HEK293 (cell line): ENCODE measurements around the gene UCHL1.

ENCODE experiments used
- CTCF ChIA-PET: fragments of 350-600 bp; formaldehyde crosslinking; extraction: SDS; loops from one replicate; lab custom pipeline; 2021; ENCODE audit warnings: antibody characterized with exemption; lab: Yijun Ruan, JAX
- POLR2A ChIA-PET: fragments of 300-600 bp; formaldehyde crosslinking; extraction: SDS; loops from one replicate; lab custom pipeline; 2020; ENCODE audit warnings: antibody characterized with exemption, inconsistent platforms; lab: Yijun Ruan, JAX
- H3K27ac ChIP-seq: fragments of 200-500 bp; sonication (Bioruptor generic); 2 replicates; pipeline ENCODE4 v1.5.1; 2014; ENCODE audit warnings: low read depth, low read length, control low read depth, inconsistent platforms; ENCODE audit errors: extremely low read depth
- H3K36me3 ChIP-seq, 2 experiments: fragments of 200-500 bp in 1 of 2; sonication (Bioruptor generic) in 1 of 2; 1 replicate in 1 of 2; 2 replicates in 1 of 2; pipeline ENCODE4 v1.5.1; 2014 to 2017; ENCODE audit warnings: inconsistent platforms in 2 of 2, low read length in 2 of 2; ENCODE audit not compliant: control insufficient read depth in 2 of 2, insufficient read depth in 1 of 2
- H3K4me1 ChIP-seq: fragments of 200-500 bp; sonication (Bioruptor generic); 2 replicates; pipeline ENCODE4 v1.5.1; 2014; ENCODE audit warnings: mild to moderate bottlenecking, low read length, inconsistent platforms; ENCODE audit not compliant: control insufficient read depth, insufficient read depth
- H3K4me3 ChIP-seq: 2 replicates; pipeline ENCODE4 v1.5.1; 2011; ENCODE audit warnings: low read depth, mild to moderate bottlenecking, control low read depth, low read length, moderate library complexity
- H3K9me3 ChIP-seq: fragments of 200-500 bp; sonication (Bioruptor generic); 2 replicates; pipeline ENCODE4 v1.5.1; 2014; ENCODE audit warnings: low read depth, low read length, inconsistent platforms; ENCODE audit not compliant: control insufficient read depth, insufficient read depth
- HOXD13 ChIP-seq: sonication (generic); formaldehyde crosslinking; IDR thresholded peaks from 2 replicates; pipeline ENCODE4 v1.8.0; 2022; ENCODE audit warnings: missing genetic modification reagents, borderline replicate concordance
- IKZF3 ChIP-seq: fragments of 450-650 bp; IDR thresholded peaks from 2 replicates; pipeline ENCODE4 v1.5.0; 2018; ENCODE audit warnings: missing biosample characterization, mild to moderate bottlenecking, missing genetic modification characterization, moderate library complexity
- KLF9 ChIP-seq: fragments of 450-650 bp; formaldehyde crosslinking; IDR thresholded peaks from 2 replicates; pipeline ENCODE4 v1.5.1; 2016; ENCODE audit warnings: missing biosample characterization, missing genetic modification characterization, low read depth
- PRDM1 ChIP-seq: fragments of 450-650 bp; formaldehyde crosslinking; IDR thresholded peaks from 2 replicates; pipeline ENCODE4; 2016; ENCODE audit warnings: missing biosample characterization, missing genetic modification characterization
- PRDM10 ChIP-seq: fragments of 450-650 bp; formaldehyde crosslinking; IDR thresholded peaks from 2 replicates; pipeline ENCODE4 v1.5.1; 2016; ENCODE audit warnings: missing biosample characterization, missing genetic modification characterization
- SCRT2 ChIP-seq: fragments of 450-650 bp; formaldehyde crosslinking; IDR thresholded peaks from 2 replicates; pipeline ENCODE4 v1.5.1; 2016; ENCODE audit warnings: missing biosample characterization, missing genetic modification characterization
- TCF7L2 ChIP-seq: IDR thresholded peaks from 2 replicates; pipeline ENCODE4 v1.6.1; 2011; ENCODE audit warnings: low read depth, mild to moderate bottlenecking, inconsistent platforms, low read length, moderate library complexity, borderline replicate concordance
- YY2 ChIP-seq: fragments of 450-650 bp; formaldehyde crosslinking; IDR thresholded peaks from 2 replicates; pipeline ENCODE4 v1.5.1; 2016; ENCODE audit warnings: missing biosample characterization, missing genetic modification characterization
- ZNF112 ChIP-seq: fragments of 450-650 bp; formaldehyde crosslinking; IDR thresholded peaks from 2 replicates; pipeline ENCODE4 v1.5.0; 2017; ENCODE audit warnings: missing biosample characterization, missing genetic modification characterization
- ZNF133 ChIP-seq: fragments of 450-650 bp; formaldehyde crosslinking; IDR thresholded peaks from 2 replicates; pipeline ENCODE4 v1.5.1; 2016; ENCODE audit warnings: missing biosample characterization, missing genetic modification characterization
- ZNF19 ChIP-seq: fragments of 450-650 bp; formaldehyde crosslinking; IDR thresholded peaks from 2 replicates; pipeline ENCODE4; 2016; ENCODE audit warnings: missing biosample characterization, missing genetic modification characterization, low read depth
- ZNF214 ChIP-seq: fragments of 450-650 bp; formaldehyde crosslinking; IDR thresholded peaks from 2 replicates; pipeline ENCODE4 v1.5.1; 2017; ENCODE audit warnings: missing biosample characterization, mild to moderate bottlenecking, missing genetic modification characterization, borderline replicate concordance
- ZNF239 ChIP-seq: fragments of 450-650 bp; formaldehyde crosslinking; IDR thresholded peaks from 2 replicates; pipeline ENCODE4 v1.5.1; 2016; ENCODE audit warnings: missing biosample characterization, missing genetic modification characterization
- ZNF280D ChIP-seq: fragments of 450-650 bp; formaldehyde crosslinking; IDR thresholded peaks from 2 replicates; pipeline ENCODE4 v1.5.1; 2016; ENCODE audit warnings: missing biosample characterization, missing genetic modification characterization
- ZNF37A ChIP-seq: fragments of 450-650 bp; IDR thresholded peaks from 2 replicates; pipeline ENCODE4 v1.5.1; 2018; ENCODE audit warnings: missing biosample characterization, missing genetic modification characterization
- ZNF394 ChIP-seq: fragments of 450-650 bp; formaldehyde crosslinking; IDR thresholded peaks from 2 replicates; pipeline ENCODE4 v1.5.1; 2016; ENCODE audit warnings: missing biosample characterization, missing genetic modification characterization, mild to moderate bottlenecking, moderate library complexity, borderline replicate concordance
- ZNF433 ChIP-seq: fragments of 450-650 bp; formaldehyde crosslinking; IDR thresholded peaks from 2 replicates; pipeline ENCODE4 v1.5.1; 2016; ENCODE audit warnings: missing biosample characterization, missing genetic modification characterization, low read depth
- ZNF449 ChIP-seq: fragments of 450-650 bp; formaldehyde crosslinking; IDR thresholded peaks from 2 replicates; pipeline ENCODE4 v1.5.1; 2017; ENCODE audit warnings: missing biosample characterization, mild to moderate bottlenecking, missing genetic modification characterization, moderate library complexity
- ZNF501 ChIP-seq: fragments of 450-650 bp; formaldehyde crosslinking; IDR thresholded peaks from 2 replicates; pipeline ENCODE4 v1.5.1; 2016; ENCODE audit warnings: missing biosample characterization, missing genetic modification characterization
- ZNF544 ChIP-seq: fragments of 450-650 bp; formaldehyde crosslinking; IDR thresholded peaks from 2 replicates; pipeline ENCODE4 v1.5.0; 2017; ENCODE audit warnings: missing biosample characterization, missing genetic modification characterization
- ZNF596 ChIP-seq: fragments of 450-650 bp; IDR thresholded peaks from 2 replicates; pipeline ENCODE4 v1.5.0; 2018; ENCODE audit warnings: missing biosample characterization, mild to moderate bottlenecking, missing genetic modification characterization, moderate library complexity
- ZNF677 ChIP-seq: fragments of 450-650 bp; IDR thresholded peaks from 2 replicates; pipeline ENCODE4 v1.5.0; 2018; ENCODE audit warnings: missing biosample characterization, mild to moderate bottlenecking, missing genetic modification characterization, moderate library complexity
- ZNF791 ChIP-seq: fragments of 450-650 bp; formaldehyde crosslinking; IDR thresholded peaks from 2 replicates; pipeline ENCODE4 v1.5.1; 2016; ENCODE audit warnings: missing biosample characterization, missing genetic modification characterization
- ZNF843 ChIP-seq: fragments of 450-650 bp; formaldehyde crosslinking; IDR thresholded peaks from 2 replicates; pipeline ENCODE4 v1.5.1; 2016; ENCODE audit warnings: missing biosample characterization, missing genetic modification characterization
- TF ChIP-seq, protein P1 (sequence below): fragments of 450-650 bp; formaldehyde crosslinking; IDR thresholded peaks from 2 replicates; pipeline ENCODE4 v1.5.1; 2017; ENCODE audit warnings: missing biosample characterization, missing genetic modification characterization

Gene UCHL1

DNA sequence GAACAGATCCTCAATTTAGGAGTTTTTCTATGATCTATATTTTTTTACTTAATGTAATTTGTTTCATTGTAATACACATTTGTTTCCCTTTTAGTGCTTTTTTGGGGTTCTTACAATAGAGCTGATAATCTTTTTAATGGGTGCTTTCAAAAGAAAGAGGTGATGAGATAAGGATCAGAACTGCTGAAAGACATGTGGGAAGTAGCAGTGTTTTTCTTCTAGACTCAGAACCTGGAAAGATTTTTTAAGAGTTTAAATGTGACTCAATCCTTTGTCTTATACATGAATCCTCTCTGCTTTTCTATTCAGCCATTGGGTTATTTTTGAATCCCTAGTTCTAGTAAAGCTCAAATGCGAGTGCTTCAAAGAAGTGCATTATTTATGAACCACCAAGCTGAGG, 25.6 kb downstream of the UCHL1 start:
- Histone ChIP-seq H3K4me3 (no peak overlapping the region), H3K9me3 (no peaks in the 10 kb centered on the region), H3K4me1 (no peaks in the 10 kb centered on the region), H3K27ac (no peak overlapping the region), H3K36me3 (no peaks in the 10 kb centered on the region)
- ChIA-PET POLR2A (no interaction called here), CTCF (interaction anchor here (0.6 to 4.6 kb wide), 4 partner anchors 284 to 602 kb away, joined by 3 to 73 read pairs (median 4); no protein-coding TSS in a partner anchor)
- TF ChIP-seq HOXD13 (no peak), SCRT2 (tag by site-specific recombination) (no peak), YY2 (tag by site-specific recombination) (no peak), ZNF677 (tag by site-specific recombination) (no peak), KLF9 (tag by site-specific recombination) (no peak), TCF7L2 (no peak), ZNF596 (tag by site-specific recombination) (no peak), ZNF133 (no peak), IKZF3 (no peak), ZNF239 (tag by site-specific recombination) (no peak), PRDM1 (tag by site-specific recombination) (no peak), ZNF449 (tag by site-specific recombination) (no peak), ZNF791 (tag by site-specific recombination) (no peak), ZNF19 (no peak), ZNF280D (tag by site-specific recombination) (no peak), ZNF214 (no peak), ZNF544 (tag by site-specific recombination) (no peak), ZNF394 (tag by site-specific recombination) (no peak), ZNF37A (tag by site-specific recombination) (no peak), ZNF501 (tag by site-specific recombination) (no peak)

- H3K36me3 ChIP-seq, result no peaks in the 10 kb centered on the region
- no peaks in the 10 kb centered on the region for H3K9me3 ChIP-seq
- CTCF ChIA-PET, result interaction anchor here (0.7 to 2.2 kb wide), 3 partner anchors 27 to 378 kb away, joined by 3 to 12 read pairs (median 5); no protein-coding TSS in a partner anchor
- no peak overlapping the region for H3K4me3 ChIP-seq
- H3K27ac ChIP-seq, result no peak overlapping the region
- POLR2A ChIA-PET, result interaction anchor here (0.7 to 1.1 kb wide), 3 partner anchors 13 to 63 kb away, joined by 3 to 5 read pairs (median 3); partner anchors contain the start of gene UCHL1
- no peaks in the 10 kb centered on the region for H3K4me1 ChIP-seq
- TF ChIP-seq PRDM10 (no peak), ZNF433 (tag by site-specific recombination) (no peak), ZNF843 (no peak), ZNF112 (tag by site-specific recombination) (no peak)
- TF ChIP-seq, protein P1, sequence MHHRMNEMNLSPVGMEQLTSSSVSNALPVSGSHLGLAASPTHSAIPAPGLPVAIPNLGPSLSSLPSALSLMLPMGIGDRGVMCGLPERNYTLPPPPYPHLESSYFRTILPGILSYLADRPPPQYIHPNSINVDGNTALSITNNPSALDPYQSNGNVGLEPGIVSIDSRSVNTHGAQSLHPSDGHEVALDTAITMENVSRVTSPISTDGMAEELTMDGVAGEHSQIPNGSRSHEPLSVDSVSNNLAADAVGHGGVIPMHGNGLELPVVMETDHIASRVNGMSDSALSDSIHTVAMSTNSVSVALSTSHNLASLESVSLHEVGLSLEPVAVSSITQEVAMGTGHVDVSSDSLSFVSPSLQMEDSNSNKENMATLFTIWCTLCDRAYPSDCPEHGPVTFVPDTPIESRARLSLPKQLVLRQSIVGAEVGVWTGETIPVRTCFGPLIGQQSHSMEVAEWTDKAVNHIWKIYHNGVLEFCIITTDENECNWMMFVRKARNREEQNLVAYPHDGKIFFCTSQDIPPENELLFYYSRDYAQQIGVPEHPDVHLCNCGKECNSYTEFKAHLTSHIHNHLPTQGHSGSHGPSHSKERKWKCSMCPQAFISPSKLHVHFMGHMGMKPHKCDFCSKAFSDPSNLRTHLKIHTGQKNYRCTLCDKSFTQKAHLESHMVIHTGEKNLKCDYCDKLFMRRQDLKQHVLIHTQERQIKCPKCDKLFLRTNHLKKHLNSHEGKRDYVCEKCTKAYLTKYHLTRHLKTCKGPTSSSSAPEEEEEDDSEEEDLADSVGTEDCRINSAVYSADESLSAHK (tag by site-specific recombination), result no peak
Observed at GRCh38 chr4:41285202-41285863, 28.6 kb downstream of the UCHL1 start.
